NCI-H128 (cell line): ENCODE data around the gene PCDHB10.

ENCODE experiments used
- DNase-seq: peaks from one replicate; lab custom pipeline; 2025; ENCODE audit not compliant: unreplicated experiment; lab: John Stamatoyannopoulos, UW

Gene PCDHB10

DNA sequence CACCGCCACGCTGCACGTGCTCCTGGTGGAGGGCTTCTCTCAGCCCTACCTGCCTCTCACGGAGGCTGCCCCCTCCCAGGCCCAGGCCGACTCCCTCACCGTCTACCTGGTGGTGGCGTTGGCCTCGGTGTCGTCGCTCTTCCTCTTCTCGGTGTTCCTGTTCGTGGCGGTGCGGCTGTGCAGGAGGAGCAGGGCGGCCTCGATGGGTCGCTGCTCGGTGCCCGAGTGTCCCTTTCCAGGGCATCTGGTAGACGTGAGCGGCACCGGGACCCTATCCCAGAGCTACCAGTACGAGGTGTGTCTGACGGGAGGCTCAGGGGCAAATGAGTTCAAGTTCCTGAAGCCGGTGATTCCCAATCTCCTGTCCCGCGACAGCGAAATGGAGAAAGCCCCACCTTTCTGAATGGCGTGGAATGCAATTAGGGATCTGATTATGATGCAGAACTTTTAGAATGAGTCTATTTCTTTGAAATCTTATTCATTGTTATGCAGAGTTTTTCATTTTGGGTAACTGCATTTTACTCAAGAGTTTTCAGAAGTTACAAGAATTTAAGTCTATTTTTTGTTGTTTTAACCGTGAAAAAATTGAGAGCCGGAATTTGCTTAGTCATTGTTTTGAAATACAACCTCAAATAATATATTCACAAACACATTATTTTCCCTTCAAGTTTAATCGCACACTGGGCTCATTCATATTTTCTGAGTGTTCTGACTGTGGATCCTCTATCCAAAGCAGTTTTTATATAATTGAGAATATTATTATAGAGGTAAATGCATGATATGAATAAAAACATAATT lies 44.6 kb downstream of the PCDHB10 start:
- DNase-seq = no peak

DNA sequence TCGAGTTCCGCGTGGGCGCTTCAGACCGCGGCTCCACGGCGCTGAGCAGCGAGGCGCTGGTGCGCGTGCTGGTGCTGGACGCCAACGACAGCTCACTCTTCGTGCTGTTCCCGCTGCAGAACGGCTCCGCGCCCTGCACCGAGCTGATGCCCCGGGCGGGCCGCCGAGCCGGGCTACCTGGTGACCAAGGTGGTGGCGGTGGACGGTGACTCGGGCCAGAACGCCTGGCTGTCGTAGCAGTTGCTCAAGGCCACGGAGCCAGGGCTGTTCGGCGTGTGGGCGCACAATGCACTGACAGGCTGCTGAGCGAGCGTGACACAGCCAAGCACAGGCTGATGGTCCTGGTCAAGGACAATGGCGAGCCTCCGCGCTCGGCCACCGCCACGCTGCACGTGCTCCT lies 49.3 kb downstream of the PCDHB10 start:
- no peak for DNase-seq
